Esophagus squamous epithelium (tissue), 5 donors: Measurements from ENCODE around the gene TRPM7. TPM values are rescaled to one million over a fixed set of nuclear protein-coding genes. Genes with fewer than 3 reads are reported as not detected.
A peak's percentile ranks its signal among the peaks of the same experiment; 100 is the strongest.

Experiments used
- DNase-seq: peaks from one replicate; lab custom pipeline; 2025; lab: John Stamatoyannopoulos, UW
- H3K27ac ChIP-seq, 4 donors: fragments of 200-600 bp; sonication (generic); one replicate each; pipeline ENCODE4 v1.5.1; 2016 to 2019; ENCODE audit warnings: mild to moderate bottlenecking in 1 of 4
- H3K27me3 ChIP-seq, 4 donors: fragments of 200-600 bp; sonication (generic); 1 replicate in 3 of 4; 2 replicates in 1 of 4; pipeline versions ENCODE4 v1.5.1 to v1.6.0; 2017 to 2021; ENCODE audit warnings: antibody characterized with exemption in 1 of 4
- H3K36me3 ChIP-seq, 3 donors: fragments of 200-600 bp; sonication (generic); one replicate each; pipeline ENCODE4 v1.5.1; 2016 to 2019
- H3K4me1 ChIP-seq, 3 donors: fragments of 200-600 bp; sonication (generic); one replicate each; pipeline ENCODE4 v1.5.1; 2017 to 2019
- H3K4me3 ChIP-seq, 4 donors: fragments of 200-600 bp; sonication (generic); 1 replicate in 3 of 4; 2 replicates in 1 of 4; pipeline ENCODE4 v1.5.1; 2016 to 2019; ENCODE audit warnings: mild to moderate bottlenecking in 2 of 4, moderate library complexity in 1 of 4
- H3K9me3 ChIP-seq, 3 donors: fragments of 200-600 bp; sonication (generic); one replicate each; pipeline ENCODE4 v1.5.1; 2016 to 2019
- CTCF ChIP-seq, 6 experiments: fragments of 450-650 bp in 4 of 6; fragments of 200-600 bp in 2 of 6; sonication (generic) in 2 of 6; IDR thresholded peaks; one replicate each; pipeline ENCODE4 v1.5.1; 2016 to 2019; ENCODE audit warnings: antibody characterized with exemption in 6 of 6, mild to moderate bottlenecking in 4 of 6, moderate library complexity in 4 of 6
- POLR2A ChIP-seq, 4 donors: fragments of 450-650 bp; IDR thresholded peaks; one replicate each; pipeline ENCODE4 v1.6.1; 2017; ENCODE audit warnings: antibody characterized with exemption in 4 of 4, mild to moderate bottlenecking in 4 of 4, moderate library complexity in 3 of 4
- WGBS, 2 donors: methylation state at CpG; one replicate each; pipeline ENCODE4 v1.1.5; 2018; 5-methylcytosine and 5-hydroxymethylcytosine counted together
- intact Hi-C: fragments of 100-400 bp; cut with DNase I; formaldehyde crosslinking; loops from one replicate; pipeline ENCODE4 v1.15.0; 2022
- total RNA-seq, 4 donors: library from RNA; depleted of rRNA; stranded (reverse); fragments of >200 nt; gene quantifications; one replicate each; pipeline ENCODE4 v1.1.0, GENCODE V29; 2016
- donor health status: DM: yes; HTN: yes; CAD: no.

Gene TRPM7
- total RNA-seq, 4 donors from 2014 or later, result 10.7 to 42.7 (median 27.2) TPM

- Histone ChIP-seq H3K36me3 (no peaks in the 10 kb centered on the region), H3K4me1 (peaks cover 4 to 46% (median 5%) of the 10 kb centered on the region in 3 donors), H3K9me3 (no peaks in the 10 kb centered on the region), H3K4me3 (no peak overlapping the region), H3K27me3 (no peaks in the 10 kb centered on the region), H3K27ac (no peak overlapping the region)
- DNase-seq, result no peak
- intact Hi-C loops, result no loop called here
- TF ChIP-seq CTCF (IDR thresholded peaks at IDR 0.05) (no peak), POLR2A (IDR thresholded peaks at IDR 0.05) (no peak)
- WGBS, 2 donors, result 75 to 79% methylated on average over 6 of the region's 6 CpGs
These were observed 9.7 kb downstream of the TRPM7 start for GRCh38 chr15:50676799-50677483.

- Histone ChIP-seq H3K4me1 (peaks cover 4 to 44% (median 5%) of the 10 kb centered on the region in 3 donors), H3K36me3 (no peaks in the 10 kb centered on the region), H3K27ac (no peak overlapping the region), H3K4me3 (no peak overlapping the region), H3K9me3 (no peaks in the 10 kb centered on the region), H3K27me3 (no peaks in the 10 kb centered on the region)
- intact Hi-C loops, result no loop called here
- TF ChIP-seq POLR2A (IDR thresholded peaks at IDR 0.05), result no peak
- peak; percentile 66 to 87 (median 82) for TF ChIP-seq CTCF (IDR thresholded peaks at IDR 0.05)
- DNase-seq, result no peak
These were observed 11.0 kb downstream of the TRPM7 start for GRCh38 chr15:50675535-50676144.

GRCh38 chr15:50670115-50670514 lies 16.5 kb downstream of the TRPM7 start:
- Histone ChIP-seq H3K36me3 (peaks cover 0 to 23% (median 0%) of the 10 kb centered on the region in 3 donors), H3K4me1 (peaks cover 0 to 16% (median 0%) of the 10 kb centered on the region in 3 donors), H3K4me3 (no peak overlapping the region), H3K27me3 (no peaks in the 10 kb centered on the region), H3K9me3 (no peaks in the 10 kb centered on the region), H3K27ac (no peak overlapping the region)
- WGBS, 2 donors, result 66 to 75% methylated on average over 1 to 2 of the region's 2 CpGs
- DNase-seq, result no peak
- intact Hi-C loops, result no loop called here
- TF ChIP-seq POLR2A (IDR thresholded peaks at IDR 0.05) (no peak), CTCF (IDR thresholded peaks at IDR 0.05) (no peak)

GRCh38 chr15:50669611-50670010 lies 17.0 kb downstream of the TRPM7 start:
- peaks cover 0 to 28% (median 0%) of the 10 kb centered on the region in 3 donors for H3K36me3 ChIP-seq
- H3K4me3 ChIP-seq, result no peak overlapping the region
- H3K4me1 ChIP-seq, result peaks cover 0 to 16% (median 0%) of the 10 kb centered on the region in 3 donors
- intact Hi-C loops, result no loop called here
- no peak for DNase-seq
- H3K9me3 ChIP-seq, result no peaks in the 10 kb centered on the region
- WGBS, 2 donors, result 89 to 100% methylated on average over 1 of the region's 1 CpG
- no peaks in the 10 kb centered on the region for H3K27me3 ChIP-seq
- no peak overlapping the region for H3K27ac ChIP-seq
- TF ChIP-seq POLR2A (IDR thresholded peaks at IDR 0.05) (no peak), CTCF (IDR thresholded peaks at IDR 0.05) (no peak)

- TF ChIP-seq POLR2A (IDR thresholded peaks at IDR 0.05) (no peak), CTCF (IDR thresholded peaks at IDR 0.05) (no peak)
- WGBS, 2 donors, result 75 to 84% methylated on average over 5 of the region's 5 CpGs
- intact Hi-C loops, result no loop called here
- Histone ChIP-seq H3K27ac (no peak overlapping the region), H3K4me3 (no peak overlapping the region), H3K27me3 (no peaks in the 10 kb centered on the region), H3K9me3 (no peaks in the 10 kb centered on the region), H3K4me1 (peaks cover 0 to 1% (median 0%) of the 10 kb centered on the region in 3 donors), H3K36me3 (peaks cover 0 to 53% (median 5%) of the 10 kb centered on the region in 3 donors)
- DNase-seq, result no peak
These were observed 20.7 kb downstream of the TRPM7 start for GRCh38 chr15:50665938-50666337.
